Liver (tissue), 3 donors: ENCODE measurements around the gene CCSAP.

Source experiments
- EGR1 ChIP-seq, 2 donors: IDR thresholded peaks; 2 replicates each; pipeline ENCODE4 v1.6.1; 2016 to 2018; ENCODE audit warnings: antibody characterized with exemption in 2 of 2, low read depth in 2 of 2
- FOXA1 ChIP-seq: IDR thresholded peaks from 2 replicates; pipeline ENCODE4 v1.6.1; 2016; ENCODE audit warnings: antibody characterized with exemption
- GABPA ChIP-seq, 2 donors: IDR thresholded peaks in 1 of 2; conservative IDR thresholded peaks in 1 of 2; 2 replicates each; pipeline ENCODE4 v1.6.1; 2016; ENCODE audit warnings: antibody characterized with exemption in 2 of 2, mild to moderate bottlenecking in 1 of 2, moderate library complexity in 1 of 2
- JUND ChIP-seq, 2 donors: IDR thresholded peaks; 2 replicates each; pipeline ENCODE4 v1.6.1; 2016; ENCODE audit warnings: antibody characterized with exemption in 2 of 2
- RAD21 ChIP-seq, 2 donors: IDR thresholded peaks; 2 replicates each; pipeline ENCODE4 v1.6.1; 2016; ENCODE audit warnings: antibody characterized with exemption in 2 of 2, mild to moderate bottlenecking in 2 of 2
- SP1 ChIP-seq: IDR thresholded peaks from 2 replicates; pipeline ENCODE4 v1.6.1; 2018; ENCODE audit warnings: antibody characterized with exemption, mild to moderate bottlenecking
- TAF1 ChIP-seq: conservative IDR thresholded peaks from 2 replicates; pipeline ENCODE4 v1.6.1; 2016; ENCODE audit warnings: antibody characterized with exemption, mild to moderate bottlenecking
- YY1 ChIP-seq: IDR thresholded peaks from 2 replicates; pipeline ENCODE4 v1.6.1; 2016; ENCODE audit warnings: antibody characterized with exemption, mild to moderate bottlenecking
- TF ChIP-seq, protein P1 (sequence below): IDR thresholded peaks from 2 replicates; pipeline ENCODE4 v1.6.1; 2016; ENCODE audit warnings: antibody characterized with exemption
- TF ChIP-seq, protein P2 (sequence below): fragments of 150-350 bp; IDR thresholded peaks from 2 replicates; pipeline ENCODE4 v1.5.1; 2017; ENCODE audit warnings: improper control_type of control experiment, low read depth, low read length; ENCODE audit not compliant: missing input control
- TF ChIP-seq, protein P3 (sequence below): IDR thresholded peaks from 2 replicates; pipeline ENCODE4 v1.6.1; 2016; ENCODE audit warnings: antibody characterized with exemption
- TF ChIP-seq, protein P4 (sequence below): IDR thresholded peaks from 2 replicates; pipeline ENCODE4 v1.6.1; 2016; ENCODE audit warnings: antibody characterized with exemption
- TF ChIP-seq, protein P5 (sequence below): IDR thresholded peaks from 2 replicates; pipeline ENCODE4 v1.6.1; 2016; ENCODE audit warnings: antibody characterized with exemption, mild to moderate bottlenecking
- donor health status: healthy.
- donor health status: healthy.

DNA sequence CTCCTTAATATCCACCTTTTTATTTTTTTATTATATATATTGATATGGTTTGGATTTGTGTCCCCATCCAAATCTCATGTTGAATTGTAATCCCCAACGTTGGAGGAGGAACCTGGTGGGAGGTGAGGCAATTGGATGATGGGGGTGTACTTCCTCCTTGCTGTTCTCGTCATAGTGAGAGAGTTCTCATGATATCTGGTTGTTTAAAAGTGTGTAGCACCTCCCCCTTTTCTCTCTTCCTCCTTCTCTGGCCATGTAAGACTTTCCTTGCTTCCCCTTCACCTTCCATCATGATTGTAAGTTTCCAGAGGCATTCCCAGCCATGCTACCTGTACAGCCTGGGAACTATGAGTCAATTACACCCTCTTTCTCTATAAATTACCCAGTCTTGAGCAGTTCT, 22.7 kb upstream of the CCSAP start:
- TF ChIP-seq, protein P1, sequence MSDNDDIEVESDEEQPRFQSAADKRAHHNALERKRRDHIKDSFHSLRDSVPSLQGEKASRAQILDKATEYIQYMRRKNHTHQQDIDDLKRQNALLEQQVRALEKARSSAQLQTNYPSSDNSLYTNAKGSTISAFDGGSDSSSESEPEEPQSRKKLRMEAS = no peak
- TF ChIP-seq SP1 (no peak), JUND (IDR thresholded peaks at IDR 0.05) (no peak), RAD21 (IDR thresholded peaks at IDR 0.05) (no peak), YY1 (no peak), EGR1 (IDR thresholded peaks at IDR 0.05; ENCODE audit: low read depth in 2 of 2) (no peak), TAF1 (no peak), GABPA (IDR thresholded peaks at IDR 0.05 in 1 of 2, conservative IDR thresholded peaks at IDR 0.05 in 1 of 2) (no peak), FOXA1 (no peak)
- TF ChIP-seq, protein P2, sequence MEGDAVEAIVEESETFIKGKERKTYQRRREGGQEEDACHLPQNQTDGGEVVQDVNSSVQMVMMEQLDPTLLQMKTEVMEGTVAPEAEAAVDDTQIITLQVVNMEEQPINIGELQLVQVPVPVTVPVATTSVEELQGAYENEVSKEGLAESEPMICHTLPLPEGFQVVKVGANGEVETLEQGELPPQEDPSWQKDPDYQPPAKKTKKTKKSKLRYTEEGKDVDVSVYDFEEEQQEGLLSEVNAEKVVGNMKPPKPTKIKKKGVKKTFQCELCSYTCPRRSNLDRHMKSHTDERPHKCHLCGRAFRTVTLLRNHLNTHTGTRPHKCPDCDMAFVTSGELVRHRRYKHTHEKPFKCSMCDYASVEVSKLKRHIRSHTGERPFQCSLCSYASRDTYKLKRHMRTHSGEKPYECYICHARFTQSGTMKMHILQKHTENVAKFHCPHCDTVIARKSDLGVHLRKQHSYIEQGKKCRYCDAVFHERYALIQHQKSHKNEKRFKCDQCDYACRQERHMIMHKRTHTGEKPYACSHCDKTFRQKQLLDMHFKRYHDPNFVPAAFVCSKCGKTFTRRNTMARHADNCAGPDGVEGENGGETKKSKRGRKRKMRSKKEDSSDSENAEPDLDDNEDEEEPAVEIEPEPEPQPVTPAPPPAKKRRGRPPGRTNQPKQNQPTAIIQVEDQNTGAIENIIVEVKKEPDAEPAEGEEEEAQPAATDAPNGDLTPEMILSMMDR = no peak
- TF ChIP-seq, protein P3, sequence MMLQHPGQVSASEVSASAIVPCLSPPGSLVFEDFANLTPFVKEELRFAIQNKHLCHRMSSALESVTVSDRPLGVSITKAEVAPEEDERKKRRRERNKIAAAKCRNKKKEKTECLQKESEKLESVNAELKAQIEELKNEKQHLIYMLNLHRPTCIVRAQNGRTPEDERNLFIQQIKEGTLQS = no peak
- TF ChIP-seq, protein P4, sequence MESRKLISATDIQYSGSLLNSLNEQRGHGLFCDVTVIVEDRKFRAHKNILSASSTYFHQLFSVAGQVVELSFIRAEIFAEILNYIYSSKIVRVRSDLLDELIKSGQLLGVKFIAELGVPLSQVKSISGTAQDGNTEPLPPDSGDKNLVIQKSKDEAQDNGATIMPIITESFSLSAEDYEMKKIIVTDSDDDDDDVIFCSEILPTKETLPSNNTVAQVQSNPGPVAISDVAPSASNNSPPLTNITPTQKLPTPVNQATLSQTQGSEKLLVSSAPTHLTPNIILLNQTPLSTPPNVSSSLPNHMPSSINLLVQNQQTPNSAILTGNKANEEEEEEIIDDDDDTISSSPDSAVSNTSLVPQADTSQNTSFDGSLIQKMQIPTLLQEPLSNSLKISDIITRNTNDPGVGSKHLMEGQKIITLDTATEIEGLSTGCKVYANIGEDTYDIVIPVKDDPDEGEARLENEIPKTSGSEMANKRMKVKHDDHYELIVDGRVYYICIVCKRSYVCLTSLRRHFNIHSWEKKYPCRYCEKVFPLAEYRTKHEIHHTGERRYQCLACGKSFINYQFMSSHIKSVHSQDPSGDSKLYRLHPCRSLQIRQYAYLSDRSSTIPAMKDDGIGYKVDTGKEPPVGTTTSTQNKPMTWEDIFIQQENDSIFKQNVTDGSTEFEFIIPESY = no peak
- TF ChIP-seq, protein P5, sequence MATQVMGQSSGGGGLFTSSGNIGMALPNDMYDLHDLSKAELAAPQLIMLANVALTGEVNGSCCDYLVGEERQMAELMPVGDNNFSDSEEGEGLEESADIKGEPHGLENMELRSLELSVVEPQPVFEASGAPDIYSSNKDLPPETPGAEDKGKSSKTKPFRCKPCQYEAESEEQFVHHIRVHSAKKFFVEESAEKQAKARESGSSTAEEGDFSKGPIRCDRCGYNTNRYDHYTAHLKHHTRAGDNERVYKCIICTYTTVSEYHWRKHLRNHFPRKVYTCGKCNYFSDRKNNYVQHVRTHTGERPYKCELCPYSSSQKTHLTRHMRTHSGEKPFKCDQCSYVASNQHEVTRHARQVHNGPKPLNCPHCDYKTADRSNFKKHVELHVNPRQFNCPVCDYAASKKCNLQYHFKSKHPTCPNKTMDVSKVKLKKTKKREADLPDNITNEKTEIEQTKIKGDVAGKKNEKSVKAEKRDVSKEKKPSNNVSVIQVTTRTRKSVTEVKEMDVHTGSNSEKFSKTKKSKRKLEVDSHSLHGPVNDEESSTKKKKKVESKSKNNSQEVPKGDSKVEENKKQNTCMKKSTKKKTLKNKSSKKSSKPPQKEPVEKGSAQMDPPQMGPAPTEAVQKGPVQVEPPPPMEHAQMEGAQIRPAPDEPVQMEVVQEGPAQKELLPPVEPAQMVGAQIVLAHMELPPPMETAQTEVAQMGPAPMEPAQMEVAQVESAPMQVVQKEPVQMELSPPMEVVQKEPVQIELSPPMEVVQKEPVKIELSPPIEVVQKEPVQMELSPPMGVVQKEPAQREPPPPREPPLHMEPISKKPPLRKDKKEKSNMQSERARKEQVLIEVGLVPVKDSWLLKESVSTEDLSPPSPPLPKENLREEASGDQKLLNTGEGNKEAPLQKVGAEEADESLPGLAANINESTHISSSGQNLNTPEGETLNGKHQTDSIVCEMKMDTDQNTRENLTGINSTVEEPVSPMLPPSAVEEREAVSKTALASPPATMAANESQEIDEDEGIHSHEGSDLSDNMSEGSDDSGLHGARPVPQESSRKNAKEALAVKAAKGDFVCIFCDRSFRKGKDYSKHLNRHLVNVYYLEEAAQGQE = no peak
